ENCODE data around the gene IQSEC3. TPM values are rescaled to one million over a fixed set of nuclear protein-coding genes. Genes with fewer than 3 reads are reported as not detected.
A peak's percentile ranks its signal among the peaks of the same experiment; 100 is the strongest.

Gene IQSEC3
- total RNA-seq, 1 donor = under 0.01 TPM

- DNase-seq (ENCODE audit: low read depth) = no peak
- TF ChIP-seq CTCF (IDR thresholded peaks at IDR 0.05; ENCODE audit: insufficient read depth, low read depth, low read length) = no peak
- no peak overlapping the region for H3K4me3 ChIP-seq (ENCODE audit: low read depth, low read length)
These were observed 132.1 kb downstream of the IQSEC3 start for GRCh38 chr12:198705-199104.

GRCh38 chr12:201361-201760 is 134.8 kb downstream of the IQSEC3 start:
- DNase-seq (ENCODE audit: low read depth) = no peak
- TF ChIP-seq CTCF (IDR thresholded peaks at IDR 0.05; ENCODE audit: insufficient read depth, low read depth, low read length) = no peak
- no peak overlapping the region for H3K4me3 ChIP-seq (ENCODE audit: low read depth, low read length)

- DNase-seq (ENCODE audit: low read depth) = no peak
These were observed 135.6 kb downstream of the IQSEC3 start for GRCh38 chr12:202081-202731.

DNA sequence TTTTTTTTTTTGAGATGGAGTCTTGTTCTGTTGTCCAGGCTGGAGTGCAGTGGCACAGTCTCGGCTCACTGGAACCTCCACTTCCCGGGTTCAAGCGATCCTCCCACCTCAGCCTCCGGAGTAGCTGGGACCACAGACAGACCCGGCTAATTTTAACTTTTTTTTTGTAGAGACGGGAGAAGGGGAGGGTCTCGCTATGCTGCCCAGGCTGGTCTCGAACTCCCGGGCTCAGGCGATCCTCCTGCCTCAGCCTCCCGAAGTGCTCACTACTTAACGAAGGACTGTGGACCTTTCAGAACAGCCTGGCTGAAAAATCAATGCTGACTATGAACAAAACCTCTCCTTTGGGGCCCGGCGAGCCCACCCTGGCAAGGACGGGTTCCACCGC is 136.5 kb downstream of the IQSEC3 start:
- DNase-seq (ENCODE audit: low read depth) = no peak
- TF ChIP-seq CTCF (IDR thresholded peaks at IDR 0.05; ENCODE audit: insufficient read depth, low read depth, low read length) = no peak
- no peak overlapping the region for H3K4me3 ChIP-seq (ENCODE audit: low read depth, low read length)

More at GRCh38 chr12:202081-202731, 135.6 kb downstream of the IQSEC3 start:
- TF ChIP-seq CTCF (IDR thresholded peaks at IDR 0.05; ENCODE audit: insufficient read depth, low read depth, low read length) = no peak
- H3K4me3 ChIP-seq (ENCODE audit: low read depth, low read length) = no peak overlapping the region

DNA sequence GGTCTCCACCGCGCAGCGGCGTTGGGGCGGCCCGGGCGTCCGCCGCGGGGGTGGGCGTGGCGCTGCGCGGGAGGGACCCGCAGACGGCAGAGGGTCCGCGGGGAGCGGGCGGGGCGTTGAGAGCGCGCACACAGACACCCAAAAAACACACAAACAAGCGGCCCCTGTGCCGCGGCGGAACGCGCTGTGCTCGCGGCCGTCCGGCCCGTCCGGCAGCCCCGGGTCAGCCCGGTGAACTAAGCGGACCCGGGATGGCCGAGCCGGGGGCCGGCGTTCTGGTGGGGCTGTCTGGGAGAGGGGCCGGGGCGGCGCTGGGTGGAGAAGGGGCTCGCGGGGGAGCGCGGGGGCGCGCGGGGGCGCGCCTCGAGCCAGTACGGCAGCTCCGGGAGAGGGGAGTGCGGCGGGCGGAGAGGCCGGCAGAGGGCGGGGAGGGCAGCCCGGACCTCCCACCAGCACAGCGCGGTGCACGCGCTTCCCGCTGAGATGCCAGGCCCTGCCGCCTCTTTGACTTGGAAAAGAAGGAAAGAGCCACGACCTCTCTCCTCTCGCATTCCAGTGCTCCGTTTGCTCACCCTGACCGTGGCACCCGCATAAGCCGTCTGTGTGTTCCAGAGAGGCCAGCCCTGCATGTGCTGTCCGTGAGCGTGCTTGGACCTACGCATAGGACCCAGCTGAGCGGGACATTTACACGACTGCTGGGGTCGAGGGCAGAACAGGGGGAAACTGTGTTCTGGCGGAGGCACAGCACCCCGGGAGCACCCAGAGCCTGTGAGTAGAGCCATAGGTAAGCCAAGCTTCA is 137.1 kb downstream of the IQSEC3 start:
- DNase-seq (ENCODE audit: low read depth) = no peak
- peak overlapping the region; percentile 49 for H3K4me3 ChIP-seq (ENCODE audit: low read depth, low read length)
- no peak for TF ChIP-seq CTCF (IDR thresholded peaks at IDR 0.05; ENCODE audit: insufficient read depth, low read depth, low read length)

- DNase-seq (ENCODE audit: low read depth) = no peak
- no peak overlapping the region for H3K4me3 ChIP-seq (ENCODE audit: low read depth, low read length)
- TF ChIP-seq CTCF (IDR thresholded peaks at IDR 0.05; ENCODE audit: insufficient read depth, low read depth, low read length) = no peak
These were observed 137.7 kb downstream of the IQSEC3 start for GRCh38 chr12:204261-204678.

All from fibroblast of villous mesenchyme (primary cell).